GM12801 (cell line): ENCODE data around the gene GALNS.

Source experiments
- CTCF ChIP-seq: IDR thresholded peaks from one replicate; pipeline ENCODE4 v1.5.1; 2011; ENCODE audit warnings: control low read depth; ENCODE audit not compliant: insufficient read length; ENCODE audit errors: extremely low read depth

Gene GALNS

GRCh38 chr16:88771294-88771772 is 85.4 kb downstream of the GALNS start:
- no peak for TF ChIP-seq CTCF

GRCh38 chr16:88770461-88771293 is 86.1 kb downstream of the GALNS start:
- TF ChIP-seq CTCF: no peak

- TF ChIP-seq CTCF: no peak
Measured at GRCh38 chr16:88769617-88770460, 86.9 kb downstream of the GALNS start.

- no peak for TF ChIP-seq CTCF
Measured at GRCh38 chr16:88768071-88768783, 88.5 kb downstream of the GALNS start.

GRCh38 chr16:88767546-88768070 is 89.1 kb downstream of the GALNS start:
- TF ChIP-seq CTCF: no peak

GRCh38 chr16:88766975-88767374 is 89.8 kb downstream of the GALNS start:
- no peak for TF ChIP-seq CTCF
